ENCODE measurements around the gene CCDC24. TPM values are rescaled to one million over a fixed set of nuclear protein-coding genes. Genes with fewer than 3 reads are reported as not detected.
A peak's percentile ranks its signal among the peaks of the same experiment; 100 is the strongest.

Gene CCDC24
- total RNA-seq, 1 donor from 2014 or later = 3.7 TPM

- Histone ChIP-seq H3K27me3 (ENCODE audit: control insufficient read depth, insufficient read depth, low read length) (no peaks in the 10 kb centered on the region), H3K4me3 (ENCODE audit: low read depth, low read length) (no peak overlapping the region), H3K36me3 (ENCODE audit: control insufficient read depth, insufficient read depth, low read length) (peaks cover 9% of the 10 kb centered on the region)
- FAIRE-seq = no peak
- TF ChIP-seq, protein P1, sequence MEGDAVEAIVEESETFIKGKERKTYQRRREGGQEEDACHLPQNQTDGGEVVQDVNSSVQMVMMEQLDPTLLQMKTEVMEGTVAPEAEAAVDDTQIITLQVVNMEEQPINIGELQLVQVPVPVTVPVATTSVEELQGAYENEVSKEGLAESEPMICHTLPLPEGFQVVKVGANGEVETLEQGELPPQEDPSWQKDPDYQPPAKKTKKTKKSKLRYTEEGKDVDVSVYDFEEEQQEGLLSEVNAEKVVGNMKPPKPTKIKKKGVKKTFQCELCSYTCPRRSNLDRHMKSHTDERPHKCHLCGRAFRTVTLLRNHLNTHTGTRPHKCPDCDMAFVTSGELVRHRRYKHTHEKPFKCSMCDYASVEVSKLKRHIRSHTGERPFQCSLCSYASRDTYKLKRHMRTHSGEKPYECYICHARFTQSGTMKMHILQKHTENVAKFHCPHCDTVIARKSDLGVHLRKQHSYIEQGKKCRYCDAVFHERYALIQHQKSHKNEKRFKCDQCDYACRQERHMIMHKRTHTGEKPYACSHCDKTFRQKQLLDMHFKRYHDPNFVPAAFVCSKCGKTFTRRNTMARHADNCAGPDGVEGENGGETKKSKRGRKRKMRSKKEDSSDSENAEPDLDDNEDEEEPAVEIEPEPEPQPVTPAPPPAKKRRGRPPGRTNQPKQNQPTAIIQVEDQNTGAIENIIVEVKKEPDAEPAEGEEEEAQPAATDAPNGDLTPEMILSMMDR (IDR thresholded peaks at IDR 0.05; ENCODE audit: insufficient read depth, low read length, severe bottlenecking) = no peak
- no peak for DNase-seq (ENCODE audit: low read depth)
Measured at GRCh38 chr1:44015206-44015605, 23.8 kb downstream of the CCDC24 start.

DNA sequence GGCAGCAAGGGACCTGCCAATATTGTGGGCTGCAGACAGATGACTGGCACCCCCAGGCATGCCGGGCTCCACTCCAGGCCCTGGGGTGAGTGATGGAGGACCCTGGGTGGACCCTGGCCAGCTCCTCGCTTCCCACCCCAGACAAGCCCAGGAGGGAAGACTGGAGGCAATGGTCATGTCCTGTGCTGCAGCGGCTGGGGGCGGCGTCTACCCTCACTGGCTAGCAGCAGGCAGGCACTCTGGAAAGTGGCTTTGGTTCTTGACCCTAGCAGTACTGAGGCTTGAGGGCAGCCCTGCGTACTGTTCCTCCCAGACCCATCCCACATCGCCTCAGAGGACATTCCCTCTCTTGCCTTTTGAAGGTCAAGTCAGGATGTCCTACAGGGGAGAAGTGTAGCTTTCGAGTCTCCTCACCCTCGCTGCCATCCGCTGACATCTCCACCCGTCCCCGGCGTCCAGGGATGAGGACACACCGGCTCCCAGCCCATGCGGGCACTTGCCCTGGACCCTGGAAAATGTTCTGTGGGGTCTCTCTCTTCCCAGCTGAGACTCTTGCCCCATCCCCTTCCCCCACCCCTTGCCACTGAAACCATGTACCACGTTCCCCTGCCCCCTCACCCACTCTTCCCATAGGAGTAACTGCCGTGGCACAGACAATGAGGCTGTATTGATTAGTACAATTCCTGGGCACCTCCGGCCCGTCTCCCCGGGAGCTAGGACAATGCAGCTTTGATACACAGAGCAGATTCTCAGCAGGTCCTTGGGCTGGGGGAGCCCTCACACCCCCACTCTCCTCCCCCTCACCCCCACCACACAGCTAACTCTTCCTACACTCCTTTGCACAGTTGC, 24.9 kb downstream of the CCDC24 start:
- H3K27me3 ChIP-seq (ENCODE audit: control insufficient read depth, insufficient read depth, low read length) = no peaks in the 10 kb centered on the region
- FAIRE-seq (no peak), DNase-seq (ENCODE audit: low read depth) (no peak)
- H3K4me3 ChIP-seq (ENCODE audit: low read depth, low read length) = no peak overlapping the region
- TF ChIP-seq, protein P1 (IDR thresholded peaks at IDR 0.05; ENCODE audit: insufficient read depth, low read length, severe bottlenecking) = no peak
- peaks cover 10% of the 10 kb centered on the region for H3K36me3 ChIP-seq (ENCODE audit: control insufficient read depth, insufficient read depth, low read length)

GRCh38 chr1:44016890-44017400, 25.5 kb downstream of the CCDC24 start:
- TF ChIP-seq, protein P1 (IDR thresholded peaks at IDR 0.05; ENCODE audit: insufficient read depth, low read length, severe bottlenecking) = no peak
- peaks cover 14% of the 10 kb centered on the region for H3K36me3 ChIP-seq (ENCODE audit: control insufficient read depth, insufficient read depth, low read length)
- no peak overlapping the region for H3K4me3 ChIP-seq (ENCODE audit: low read depth, low read length)
- DNase-seq (ENCODE audit: low read depth) (no peak), FAIRE-seq (no peak)
- H3K27me3 ChIP-seq (ENCODE audit: control insufficient read depth, insufficient read depth, low read length) = no peaks in the 10 kb centered on the region

- TF ChIP-seq, protein P1 (IDR thresholded peaks at IDR 0.05; ENCODE audit: insufficient read depth, low read length, severe bottlenecking) = no peak
- Histone ChIP-seq H3K36me3 (ENCODE audit: control insufficient read depth, insufficient read depth, low read length) (peaks cover 29% of the 10 kb centered on the region), H3K27me3 (ENCODE audit: control insufficient read depth, insufficient read depth, low read length) (no peaks in the 10 kb centered on the region), H3K4me3 (ENCODE audit: low read depth, low read length) (no peak overlapping the region)
- DNase-seq (ENCODE audit: low read depth) = no peak
- FAIRE-seq = no peak
Measured at GRCh38 chr1:44019466-44019948, 28.1 kb downstream of the CCDC24 start.

DNA sequence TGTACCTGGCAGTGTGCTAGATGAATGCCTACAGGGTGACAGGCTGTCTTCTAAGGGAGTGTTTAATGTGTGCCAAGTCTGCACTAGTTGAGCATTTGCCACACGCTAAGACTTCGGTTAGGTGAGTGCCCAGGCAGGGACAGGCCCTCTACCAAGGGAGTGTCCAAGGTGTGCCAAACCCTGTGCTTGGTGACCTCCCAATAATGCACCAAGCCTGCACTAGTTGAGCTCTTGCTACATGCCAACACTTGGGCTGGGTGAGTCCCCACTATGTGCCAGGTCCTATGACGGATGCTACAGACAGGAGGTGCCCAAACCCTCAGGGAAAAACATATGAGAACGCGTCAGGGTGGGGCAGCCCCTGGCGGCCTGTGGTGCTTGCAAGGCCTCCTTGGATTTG, 29.1 kb downstream of the CCDC24 start:
- H3K4me3 ChIP-seq (ENCODE audit: low read depth, low read length) = no peak overlapping the region
- FAIRE-seq (peak; percentile 62), DNase-seq (ENCODE audit: low read depth) (no peak)
- H3K36me3 ChIP-seq (ENCODE audit: control insufficient read depth, insufficient read depth, low read length) = peaks cover 29% of the 10 kb centered on the region
- H3K27me3 ChIP-seq (ENCODE audit: control insufficient read depth, insufficient read depth, low read length) = no peaks in the 10 kb centered on the region
- TF ChIP-seq, protein P1 (IDR thresholded peaks at IDR 0.05; ENCODE audit: insufficient read depth, low read length, severe bottlenecking) = no peak
